Activated T-cell treated with anti-CD3 and anti-CD28 coated beads for 24 hours (primary cell): ENCODE results near the gene DHX35.
"Not testable (repeated sequence)": the region's sequence is repeated elsewhere in the genome, so short reads cannot be mapped to it uniquely, and the experiment has no call there.

Experiments
- DNase-seq: peaks from one replicate; pipeline ENCODE4 v3.0.0-alpha.2; 2020; ENCODE audit warnings: low read depth

DHX35 gene

GRCh38 chr20:38979842-38980241 is 17.7 kb downstream of the DHX35 start:
- no peak for DNase-seq

- no peak for DNase-seq
Observed at GRCh38 chr20:38982291-38982690, 20.1 kb downstream of the DHX35 start.

- no peak for DNase-seq
Observed at GRCh38 chr20:38985060-38985459, 22.9 kb downstream of the DHX35 start.

GRCh38 chr20:38985603-38986170 is 23.5 kb downstream of the DHX35 start:
- no peak for DNase-seq

- DNase-seq = no peak
Observed at GRCh38 chr20:38986663-38987062, 24.5 kb downstream of the DHX35 start.

- no peak for DNase-seq
Observed at GRCh38 chr20:38987777-38988176, 25.6 kb downstream of the DHX35 start.

- no peak for DNase-seq
Observed at GRCh38 chr20:38990728-38991127, 28.6 kb downstream of the DHX35 start.

- no peak for DNase-seq
Observed at GRCh38 chr20:38991814-38992704, 29.9 kb downstream of the DHX35 start.

GRCh38 chr20:38995536-38996044 is 33.4 kb downstream of the DHX35 start:
- DNase-seq = no peak

- not testable (repeated sequence) for DNase-seq
Observed at GRCh38 chr20:38996866-38997265, 34.7 kb downstream of the DHX35 start.

- DNase-seq = peak; percentile 50
Observed at GRCh38 chr20:38997622-38998021, 35.5 kb downstream of the DHX35 start.

GRCh38 chr20:38999217-38999616 is 37.1 kb downstream of the DHX35 start:
- no peak for DNase-seq

- no peak for DNase-seq
Observed at GRCh38 chr20:38999965-39000910, 38.1 kb downstream of the DHX35 start.

GRCh38 chr20:39004508-39004907 is 42.4 kb downstream of the DHX35 start:
- DNase-seq = no peak

- DNase-seq = no peak
Observed at GRCh38 chr20:39009348-39009747, 47.2 kb downstream of the DHX35 start.

GRCh38 chr20:39010496-39010895 is 48.4 kb downstream of the DHX35 start:
- DNase-seq = no peak

- no peak for DNase-seq
Observed at GRCh38 chr20:39013662-39014109, 51.5 kb downstream of the DHX35 start.

- DNase-seq = no peak
Observed at GRCh38 chr20:39016041-39016440, 53.9 kb downstream of the DHX35 start.

GRCh38 chr20:39016506-39016905 is 54.4 kb downstream of the DHX35 start:
- DNase-seq = no peak

GRCh38 chr20:39019027-39019426 is 56.9 kb downstream of the DHX35 start:
- no peak for DNase-seq

- peak; percentile 24 for DNase-seq
Observed at GRCh38 chr20:39019805-39020325, 57.7 kb downstream of the DHX35 start.

- no peak for DNase-seq
Observed at GRCh38 chr20:39021748-39022147, 59.6 kb downstream of the DHX35 start.
